Caco-2 (cell line): ENCODE measurements around the gene NOPCHAP1. TPM values are rescaled to one million over a fixed set of nuclear protein-coding genes. Genes with fewer than 3 reads are reported as not detected.

Experiments
- BruUV-seq: library from RNA; stranded (reverse); fragments of 400-500 nt; replicated peaks from 2 replicates; lab custom pipeline; 2021; lab: Mats Ljungman, UMichigan
- CTCF ChIA-PET: fragments of 300-600 bp; sonication (Branson Sonifier 250); formaldehyde crosslinking; loops from one replicate; lab custom pipeline; 2022; ENCODE audit warnings: antibody characterized with exemption; lab: Charles Lee
- POLR2A ChIA-PET: fragments of 300-600 bp; sonication (Branson Sonifier 250); formaldehyde crosslinking; loops from one replicate; lab custom pipeline; 2022; ENCODE audit warnings: antibody characterized with exemption; lab: Charles Lee
- DNase-seq, 2 experiments: peaks; one replicate each; pipeline versions ENCODE4 v3.0.0 to v3.0.0-alpha.2; 2020 to 2022
- H3K27me3 ChIP-seq: replicated peaks from 2 replicates; pipeline ENCODE4 v1.6.0; 2011; ENCODE audit warnings: low read length; ENCODE audit not compliant: control insufficient read depth, insufficient read depth
- H3K36me3 ChIP-seq: 2 replicates; pipeline ENCODE4 v1.5.1; 2011; ENCODE audit warnings: low read length; ENCODE audit not compliant: control insufficient read depth, insufficient read depth
- H3K4me1 ChIP-seq: fragments of 250-450 bp; sonication (Bioruptor Pico); 2 replicates; pipeline ENCODE4 v1.5.1; 2020; ENCODE audit warnings: mild to moderate bottlenecking
- H3K4me3 ChIP-seq: 2 replicates; pipeline ENCODE4 v1.5.1; 2011; ENCODE audit warnings: low read depth, mild to moderate bottlenecking, control low read depth, low read length
- H3K9me3 ChIP-seq: fragments of 250-450 bp; sonication (Bioruptor Pico); 2 replicates; pipeline ENCODE4 v1.5.1; 2020; ENCODE audit warnings: mild to moderate bottlenecking, moderate library complexity
- H3K27ac Mint-ChIP-seq: one replicate; pipeline ENCODE4 v1.8.0; 2022; ENCODE audit warnings: mixed read lengths; ENCODE audit not compliant: unreplicated experiment
- H3K27me3 Mint-ChIP-seq: one replicate; pipeline ENCODE4 v1.8.0; 2022; ENCODE audit warnings: mixed read lengths; ENCODE audit not compliant: insufficient read depth, unreplicated experiment
- H3K36me3 Mint-ChIP-seq: one replicate; pipeline ENCODE4 v1.8.0; 2022; ENCODE audit warnings: mild to moderate bottlenecking, mixed read lengths; ENCODE audit not compliant: insufficient read depth, unreplicated experiment
- H3K4me1 Mint-ChIP-seq: one replicate; pipeline ENCODE4 v1.8.0; 2022; ENCODE audit warnings: low read depth, mixed read lengths; ENCODE audit not compliant: unreplicated experiment
- H3K4me3 Mint-ChIP-seq: one replicate; pipeline ENCODE4 v1.8.0; 2022; ENCODE audit warnings: mild to moderate bottlenecking, moderate library complexity, mixed read lengths; ENCODE audit not compliant: unreplicated experiment
- H3K9me3 Mint-ChIP-seq: one replicate; pipeline ENCODE4 v1.8.0; 2022; ENCODE audit warnings: mixed read lengths; ENCODE audit not compliant: unreplicated experiment
- CTCF ChIP-seq, 2 experiments: fragments of 200-600 bp in 1 of 2; IDR thresholded peaks; 1 replicate in 1 of 2; 2 replicates in 1 of 2; pipeline versions ENCODE4 v1.5.1 to v1.8.0; 2011 to 2022; ENCODE audit warnings: antibody characterized with exemption in 1 of 2, control low read depth in 1 of 2, inconsistent platforms in 1 of 2, low read depth in 1 of 2, low read length in 1 of 2, mild to moderate bottlenecking in 1 of 2, moderate library complexity in 1 of 2; ENCODE audit not compliant: insufficient read depth in 1 of 2, severe bottlenecking in 1 of 2, unreplicated experiment in 1 of 2
- intact Hi-C: fragments of 100-400 bp; cut with micrococcal nuclease; formaldehyde crosslinking; loops from one replicate; pipeline ENCODE4 v1.10.0; 2022; ENCODE audit not compliant: unreplicated experiment
- total RNA-seq: library from RNA; stranded (reverse); gene quantifications from 2 replicates; pipeline ENCODE4 v1.2.3, GENCODE V29; 2022

Gene NOPCHAP1
- total RNA-seq, 1 experiment from 2014 or later = 23.0 TPM

GRCh38 chr12:104960464-104960863 is 25.7 kb upstream of the NOPCHAP1 start:
- DNase-seq = no peak
- peaks cover 8% of the 10 kb centered on the region for H3K36me3 Mint-ChIP-seq
- no peak for TF ChIP-seq CTCF (IDR thresholded peaks at IDR 0.05; ENCODE audit: insufficient read depth in 1 of 2, low read depth in 1 of 2, low read length in 1 of 2, severe bottlenecking in 1 of 2, unreplicated experiment in 1 of 2)
- no peaks in the 10 kb centered on the region for H3K36me3 ChIP-seq
- ChIA-PET CTCF (no interaction called here), POLR2A (no interaction called here)
- peaks cover 15% of the 10 kb centered on the region for H3K4me1 ChIP-seq
- BruUV-seq = no TSS peak
- H3K9me3 Mint-ChIP-seq = no peaks in the 10 kb centered on the region
- intact Hi-C loops = no loop called here
- H3K27me3 ChIP-seq = no peaks in the 10 kb centered on the region
- H3K4me1 Mint-ChIP-seq = peaks cover 6% of the 10 kb centered on the region
- H3K27me3 Mint-ChIP-seq = no peaks in the 10 kb centered on the region
- no peak overlapping the region for H3K27ac Mint-ChIP-seq
- H3K4me3 Mint-ChIP-seq = no peak overlapping the region
- H3K4me3 ChIP-seq = no peak overlapping the region
- no peaks in the 10 kb centered on the region for H3K9me3 ChIP-seq

GRCh38 chr12:104963757-104964156 is 22.4 kb upstream of the NOPCHAP1 start:
- Histone ChIP-seq H3K36me3 (no peaks in the 10 kb centered on the region), H3K9me3 (no peaks in the 10 kb centered on the region), H3K4me1 (peaks cover 13% of the 10 kb centered on the region), H3K27me3 (no peaks in the 10 kb centered on the region), H3K4me3 (no peak overlapping the region)
- CTCF ChIA-PET = no interaction called here
- no peaks in the 10 kb centered on the region for H3K27me3 Mint-ChIP-seq
- no peak for TF ChIP-seq CTCF (IDR thresholded peaks at IDR 0.05; ENCODE audit: insufficient read depth in 1 of 2, low read depth in 1 of 2, low read length in 1 of 2, severe bottlenecking in 1 of 2, unreplicated experiment in 1 of 2)
- no peak overlapping the region for H3K4me3 Mint-ChIP-seq
- intact Hi-C loops = no loop called here
- H3K27ac Mint-ChIP-seq = no peak overlapping the region
- no peak for DNase-seq
- H3K9me3 Mint-ChIP-seq = no peaks in the 10 kb centered on the region
- POLR2A ChIA-PET = no interaction called here
- peaks cover 1% of the 10 kb centered on the region for H3K36me3 Mint-ChIP-seq
- BruUV-seq = no TSS peak
- H3K4me1 Mint-ChIP-seq = peaks cover 2% of the 10 kb centered on the region

- H3K27ac Mint-ChIP-seq = no peak overlapping the region
- Histone ChIP-seq H3K9me3 (no peaks in the 10 kb centered on the region), H3K4me3 (no peak overlapping the region), H3K27me3 (no peaks in the 10 kb centered on the region), H3K4me1 (peaks cover 7% of the 10 kb centered on the region), H3K36me3 (no peaks in the 10 kb centered on the region)
- no peaks in the 10 kb centered on the region for H3K9me3 Mint-ChIP-seq
- ChIA-PET CTCF (no interaction called here), POLR2A (no interaction called here)
- H3K4me3 Mint-ChIP-seq = no peak overlapping the region
- no peak for DNase-seq
- intact Hi-C loops = no loop called here
- no peaks in the 10 kb centered on the region for H3K4me1 Mint-ChIP-seq
- no peaks in the 10 kb centered on the region for H3K27me3 Mint-ChIP-seq
- no peaks in the 10 kb centered on the region for H3K36me3 Mint-ChIP-seq
- TF ChIP-seq CTCF (IDR thresholded peaks at IDR 0.05; ENCODE audit: insufficient read depth in 1 of 2, low read depth in 1 of 2, low read length in 1 of 2, severe bottlenecking in 1 of 2, unreplicated experiment in 1 of 2) = no peak
- no TSS peak for BruUV-seq
These were observed 21.8 kb upstream of the NOPCHAP1 start for GRCh38 chr12:104964167-104964855.
